NCI-H460 (cell line): ENCODE measurements around the gene FYN. TPM values are rescaled to one million over a fixed set of nuclear protein-coding genes. Genes with fewer than 3 reads are reported as not detected.

Experiments used
- DNase-seq: peaks from one replicate; pipeline ENCODE4 v3.0.0-alpha.2; 2016; ENCODE audit warnings: low read depth; ENCODE audit errors: extremely low read depth
- total RNA-seq: library from RNA; depleted of rRNA; stranded (reverse); fragments of >200 nt; shearing (Covaris generic); gene quantifications from 2 replicates; pipeline ENCODE4 v1.2.3, GENCODE V29; 2014

Gene FYN
- total RNA-seq, 1 experiment from 2014 or later = 1.1 TPM

DNA sequence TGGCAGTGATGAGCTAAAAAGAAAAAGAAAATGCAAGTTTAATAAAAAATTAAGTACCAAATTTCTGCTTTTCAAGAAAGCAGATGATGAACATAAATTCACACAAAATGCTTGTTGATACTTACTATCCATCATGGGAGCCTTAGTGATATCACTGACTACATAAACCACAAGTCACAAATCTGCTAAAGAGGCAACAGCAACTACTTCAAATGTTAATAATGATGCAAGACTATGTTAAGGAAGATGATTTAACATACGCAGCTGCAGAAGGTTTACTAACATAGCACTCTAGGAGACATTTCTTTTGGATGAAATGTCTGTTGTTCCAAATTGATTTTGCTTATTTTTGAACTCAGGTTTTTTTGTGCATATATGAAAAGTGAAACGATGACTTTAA lies 18.6 kb downstream of the FYN start:
- no peak for DNase-seq

DNA sequence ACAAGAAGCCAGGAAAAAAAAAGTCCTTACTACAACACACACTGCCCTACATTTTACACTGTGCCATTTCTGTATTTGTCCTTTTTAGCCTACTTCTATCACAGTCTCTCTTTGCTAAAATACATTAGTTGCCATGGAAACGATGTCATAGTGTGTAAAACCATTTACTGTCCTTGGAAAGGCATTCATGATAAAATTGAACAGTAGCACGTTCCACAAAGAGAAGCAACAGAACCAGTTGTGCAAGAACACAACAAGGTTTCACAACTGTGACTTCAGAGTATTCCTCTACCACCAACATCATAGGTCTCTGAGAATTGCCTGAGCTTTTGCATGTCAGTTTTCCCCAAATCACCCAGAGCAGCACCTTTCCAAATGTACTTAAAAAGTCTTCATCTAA lies 20.5 kb downstream of the FYN start:
- no peak for DNase-seq

- DNase-seq = no peak
These were observed 22.8 kb downstream of the FYN start for GRCh38 chr6:111850295-111850937.

DNA sequence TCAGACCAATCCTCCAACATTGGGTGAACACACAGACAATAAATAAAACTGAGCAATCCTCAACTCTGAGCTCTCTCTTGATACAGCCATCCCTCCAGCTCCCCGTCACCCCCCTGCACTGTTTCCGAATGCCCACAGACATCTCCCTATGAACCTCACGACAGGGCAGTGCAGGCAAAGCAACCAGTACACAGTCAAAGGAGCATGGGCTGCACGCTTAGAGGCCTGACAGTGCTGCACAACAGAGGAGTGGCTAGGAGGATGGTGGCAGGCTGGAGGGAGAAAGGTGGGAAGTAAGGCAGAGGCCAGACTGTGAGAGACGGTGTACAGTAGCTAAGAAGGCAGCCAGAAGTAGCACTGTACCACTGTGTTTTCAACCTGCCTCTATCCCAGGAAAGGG lies 24.0 kb downstream of the FYN start:
- DNase-seq = no peak

DNA sequence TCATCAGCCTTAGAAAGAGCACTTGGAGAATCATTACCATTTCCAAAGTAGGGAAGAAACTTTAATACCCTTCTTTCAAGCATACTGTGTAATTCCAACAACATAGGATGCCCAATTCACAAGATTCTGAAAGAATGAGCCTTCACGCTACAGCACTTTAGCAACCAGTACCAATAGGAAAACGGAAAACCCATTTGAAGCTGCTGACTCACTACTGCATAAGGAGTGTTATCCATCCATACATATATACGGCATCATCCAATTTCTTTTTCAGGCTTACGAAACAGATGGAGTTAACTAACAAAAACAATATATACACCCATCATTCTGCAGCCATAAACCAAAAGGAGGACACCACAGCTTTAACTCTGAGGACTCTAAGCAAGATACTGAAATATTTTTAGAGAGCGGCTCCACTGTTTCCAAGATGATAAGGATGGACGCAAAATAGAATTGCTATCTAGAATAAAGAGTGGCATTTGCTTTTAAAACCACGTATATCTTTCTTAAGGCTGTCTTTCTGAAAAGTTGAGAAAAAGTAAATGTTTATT lies 24.9 kb downstream of the FYN start:
- no peak for DNase-seq

- DNase-seq = no peak
These were observed 26.5 kb downstream of the FYN start for GRCh38 chr6:111846492-111847409.

GRCh38 chr6:111846066-111846465 lies 27.2 kb downstream of the FYN start:
- no peak for DNase-seq

DNA sequence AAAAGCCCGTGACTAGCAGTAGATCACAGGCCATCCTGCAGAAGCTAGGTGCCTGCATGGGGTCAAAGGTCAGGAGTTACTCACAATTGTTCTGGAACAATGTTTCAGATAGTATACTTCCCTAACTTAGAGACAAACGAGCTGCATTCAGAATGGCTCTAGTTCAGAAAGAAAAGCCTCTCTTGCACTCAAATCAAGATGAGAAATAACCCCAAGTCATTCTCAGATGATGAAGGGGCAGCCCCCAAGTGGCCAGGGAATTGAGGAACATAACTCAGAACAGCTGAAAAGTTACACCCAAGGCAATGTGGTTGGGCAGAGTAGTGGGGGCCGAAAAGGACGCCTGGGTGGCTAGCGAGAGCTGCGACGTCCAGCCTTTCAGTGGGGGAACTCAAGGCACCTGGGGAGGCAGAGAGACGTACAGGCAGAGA lies 27.8 kb downstream of the FYN start:
- no peak for DNase-seq

GRCh38 chr6:111844921-111845320 lies 28.3 kb downstream of the FYN start:
- DNase-seq = no peak

GRCh38 chr6:111844376-111844775 lies 28.9 kb downstream of the FYN start:
- DNase-seq = no peak

DNA sequence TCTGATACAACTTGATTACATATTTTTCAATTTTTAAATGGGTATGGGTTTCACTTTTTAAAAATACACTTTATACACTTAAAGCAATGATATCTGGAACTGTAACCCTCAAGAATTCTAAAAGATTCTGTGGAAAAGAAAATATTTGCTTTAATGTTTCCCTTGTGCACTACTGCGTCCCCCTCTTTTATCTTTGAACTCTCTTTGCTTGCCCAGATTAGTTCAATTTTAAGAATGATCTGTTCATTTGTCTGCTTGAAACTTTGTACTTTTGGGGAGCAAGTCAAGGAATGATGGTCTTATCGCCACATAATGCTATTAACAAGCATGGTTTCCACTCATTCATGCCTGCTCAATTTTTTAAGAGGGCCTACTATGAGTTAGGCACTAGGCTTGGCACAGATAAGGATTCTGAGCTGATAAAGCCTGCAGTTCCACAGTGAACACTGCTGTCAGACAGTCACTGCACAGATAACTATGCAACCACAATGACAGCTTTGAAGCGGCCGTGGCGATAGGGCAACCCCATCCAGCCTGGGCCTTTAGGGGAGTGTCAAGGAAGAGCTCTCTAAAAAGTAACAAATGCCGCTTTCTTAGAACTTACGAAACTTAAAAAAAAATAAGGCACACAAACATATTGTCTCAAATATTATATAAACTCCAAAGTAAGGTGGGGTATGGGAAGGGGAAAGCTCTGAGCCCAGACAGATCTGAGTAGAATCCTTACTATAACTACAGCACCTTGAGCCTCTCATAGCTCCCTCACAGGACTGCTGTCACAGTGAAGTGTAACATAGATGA lies 29.7 kb downstream of the FYN start:
- DNase-seq = no peak

DNA sequence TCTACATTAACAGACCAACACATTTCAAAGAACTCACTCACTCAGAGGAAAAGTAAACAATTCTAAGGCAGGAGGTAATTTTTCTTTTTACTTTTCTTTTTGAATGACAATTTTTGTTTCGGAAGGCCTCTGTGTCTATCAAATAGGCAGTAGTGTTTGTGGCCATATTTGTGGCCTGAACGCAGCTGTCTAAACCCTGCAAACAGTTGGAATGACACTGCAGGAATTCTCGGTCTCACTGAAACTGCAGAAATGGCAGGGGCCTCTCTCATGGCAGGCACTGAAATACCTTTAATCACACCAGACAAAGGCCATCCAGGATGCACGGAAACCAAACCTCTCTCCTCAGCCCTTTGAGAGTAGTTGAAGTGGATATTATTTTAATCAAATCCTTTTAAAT lies 30.4 kb downstream of the FYN start:
- no peak for DNase-seq

GRCh38 chr6:111842271-111842822 lies 30.9 kb downstream of the FYN start:
- DNase-seq = no peak

- no peak for DNase-seq
These were observed 31.4 kb downstream of the FYN start for GRCh38 chr6:111841822-111842221.

DNA sequence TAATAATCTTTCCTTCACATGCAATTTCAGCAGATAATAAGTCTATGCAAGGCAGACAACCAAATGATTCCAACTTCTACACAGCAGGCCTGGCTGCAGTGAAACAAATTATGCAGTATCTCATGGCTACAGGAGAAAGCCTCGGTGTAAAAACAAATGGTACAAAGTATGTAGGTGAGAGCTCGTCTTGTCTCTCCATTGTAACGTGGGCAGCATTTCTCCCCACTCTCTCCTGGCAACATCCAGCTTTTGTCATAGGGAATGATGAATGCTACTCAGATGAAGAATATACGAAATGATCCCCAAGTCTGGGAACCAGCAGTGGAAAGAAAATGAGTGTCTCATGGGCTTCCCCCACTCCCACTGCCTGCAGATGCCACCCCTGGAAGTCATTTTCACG lies 32.4 kb downstream of the FYN start:
- no peak for DNase-seq

DNA sequence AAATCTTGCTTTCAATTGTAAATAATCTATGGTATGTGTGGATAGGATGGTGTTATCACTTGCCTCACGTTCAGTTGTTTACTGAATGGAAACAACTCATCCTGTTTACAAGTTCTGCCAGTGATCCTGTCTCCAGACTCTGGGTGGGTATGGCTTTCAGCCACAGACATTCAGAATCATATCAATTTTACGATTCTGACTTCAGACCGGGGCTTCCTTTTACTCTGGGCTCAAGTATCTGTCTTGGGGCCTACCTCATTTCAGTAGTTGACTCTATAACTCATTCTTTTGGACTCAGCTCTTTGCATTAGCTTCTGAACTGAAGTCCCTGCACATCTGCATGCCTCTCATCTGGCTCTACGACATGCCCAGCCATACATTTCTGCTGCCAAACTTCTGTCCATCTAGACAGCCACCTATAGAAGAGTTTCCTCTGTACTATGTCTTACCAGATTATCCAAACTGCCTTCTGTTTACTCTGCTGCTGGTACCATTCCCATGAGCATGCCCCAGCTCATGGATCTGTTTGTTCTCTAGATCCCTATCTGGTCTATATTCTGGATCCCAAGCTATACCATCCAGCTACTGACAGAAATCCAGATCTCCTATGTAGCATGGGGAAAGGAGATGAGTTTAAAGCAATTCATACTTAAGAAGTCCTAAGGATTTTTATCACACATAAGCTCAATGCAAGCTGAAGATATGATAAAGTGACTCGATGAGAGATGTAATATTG lies 34.3 kb downstream of the FYN start:
- DNase-seq = no peak

GRCh38 chr6:111837641-111838500 lies 35.4 kb downstream of the FYN start:
- DNase-seq = no peak

- DNase-seq = no peak
These were observed 36.2 kb downstream of the FYN start for GRCh38 chr6:111837007-111837406.

- DNase-seq = no peak
These were observed 37.4 kb downstream of the FYN start for GRCh38 chr6:111835807-111836206.
